ENCODE measurements around the gene SAMM50. TPM values are rescaled to one million over a fixed set of nuclear protein-coding genes. Genes with fewer than 3 reads are reported as not detected.
A peak's percentile ranks its signal among the peaks of the same experiment; 100 is the strongest.

The SAMM50 gene
- total RNA-seq, 4 donors from 2014 or later: 67.4 to 104 (median 72.0) TPM

DNA sequence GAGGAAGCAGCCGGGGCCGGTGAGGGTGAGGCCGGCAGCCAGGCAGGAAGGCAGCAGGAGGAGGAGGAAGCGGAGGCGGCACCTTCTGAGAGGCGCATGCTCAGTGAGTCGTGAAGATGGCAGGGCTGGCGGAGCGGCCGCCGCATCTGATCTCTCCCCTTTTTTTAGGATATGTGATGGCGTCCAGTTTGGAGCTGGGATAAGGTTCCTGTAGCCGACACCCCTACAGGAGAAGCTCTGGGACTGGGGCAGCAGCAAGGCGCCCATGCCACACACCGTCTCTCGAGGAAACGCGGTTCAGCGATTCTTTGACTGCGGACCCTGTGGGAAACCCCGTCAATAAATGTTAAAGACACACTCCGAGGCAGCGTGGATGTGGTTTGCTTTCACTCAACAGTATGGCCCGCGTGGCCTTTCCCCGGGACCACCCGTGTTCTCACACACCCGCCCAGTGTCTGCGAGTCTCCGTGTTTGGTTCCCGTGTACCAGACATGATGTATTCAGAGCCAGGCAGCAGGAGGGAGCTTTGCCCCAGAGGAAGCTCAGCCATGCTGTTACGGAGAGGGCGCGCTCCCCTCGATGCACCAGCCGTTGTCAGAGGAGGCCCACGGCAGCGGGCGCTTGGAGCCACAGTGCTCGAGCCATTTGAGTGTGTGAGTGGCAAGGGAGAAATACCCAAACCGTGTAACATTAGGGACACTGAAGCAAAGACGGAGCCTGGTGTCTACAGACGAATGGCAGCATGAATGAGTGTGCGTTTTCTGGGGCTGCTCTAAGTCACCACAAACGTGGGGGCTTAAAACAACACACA lies 41.1 kb downstream of the SAMM50 start:
- Histone ChIP-seq H3K36me3 (peaks cover 0 to 23% of the 10 kb centered on the region in 2 donors), H3K27me3 (no peaks in the 10 kb centered on the region), H3K27ac (peak overlapping the region; percentile 82 to 95 (median 84)), H3K9me3 (no peaks in the 10 kb centered on the region), H3K4me3 (peak overlapping the region in 1 of 4 donors; percentile 10), H3K4me1 (peaks cover 30 to 45% of the 10 kb centered on the region in 2 donors)
- in situ Hi-C loops (cut with MboI; ENCODE audit: low sequenced_read_pairs in 4 of 4) (loop anchor here (5.0 to 25.0 kb wide), 3 partner anchors 91 to 641 kb away; no protein-coding TSS in a partner anchor), intact Hi-C loops (cut with DNase I; ENCODE audit: low total_unique reads) (loop anchor here (10.0 kb wide), 1 partner anchor 178 kb away; no protein-coding TSS in a partner anchor)
- TF ChIP-seq, protein P1, sequence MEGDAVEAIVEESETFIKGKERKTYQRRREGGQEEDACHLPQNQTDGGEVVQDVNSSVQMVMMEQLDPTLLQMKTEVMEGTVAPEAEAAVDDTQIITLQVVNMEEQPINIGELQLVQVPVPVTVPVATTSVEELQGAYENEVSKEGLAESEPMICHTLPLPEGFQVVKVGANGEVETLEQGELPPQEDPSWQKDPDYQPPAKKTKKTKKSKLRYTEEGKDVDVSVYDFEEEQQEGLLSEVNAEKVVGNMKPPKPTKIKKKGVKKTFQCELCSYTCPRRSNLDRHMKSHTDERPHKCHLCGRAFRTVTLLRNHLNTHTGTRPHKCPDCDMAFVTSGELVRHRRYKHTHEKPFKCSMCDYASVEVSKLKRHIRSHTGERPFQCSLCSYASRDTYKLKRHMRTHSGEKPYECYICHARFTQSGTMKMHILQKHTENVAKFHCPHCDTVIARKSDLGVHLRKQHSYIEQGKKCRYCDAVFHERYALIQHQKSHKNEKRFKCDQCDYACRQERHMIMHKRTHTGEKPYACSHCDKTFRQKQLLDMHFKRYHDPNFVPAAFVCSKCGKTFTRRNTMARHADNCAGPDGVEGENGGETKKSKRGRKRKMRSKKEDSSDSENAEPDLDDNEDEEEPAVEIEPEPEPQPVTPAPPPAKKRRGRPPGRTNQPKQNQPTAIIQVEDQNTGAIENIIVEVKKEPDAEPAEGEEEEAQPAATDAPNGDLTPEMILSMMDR (IDR thresholded peaks at IDR 0.05 in 4 of 5, conservative IDR thresholded peaks at IDR 0.05 in 1 of 5): no peak
- no peak for TF ChIP-seq POLR2A (IDR thresholded peaks at IDR 0.05)
- ATAC-seq (no peak), DNase-seq (peak in 1 of 2 donors; percentile 39)

DNA sequence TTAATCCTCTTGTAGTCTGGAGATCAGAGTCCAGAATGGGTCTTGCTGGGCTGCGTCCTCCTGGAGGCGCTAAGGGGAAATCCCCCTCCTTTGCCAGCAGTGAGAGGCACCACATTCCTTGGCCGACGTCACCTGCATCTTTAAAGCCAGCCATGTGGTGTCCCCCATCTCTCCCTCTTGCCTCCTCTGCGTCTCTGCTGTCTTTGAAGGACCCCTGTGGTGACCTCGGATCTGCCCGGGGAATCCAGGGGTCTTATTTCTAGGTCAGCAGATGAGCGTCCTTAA lies 41.7 kb downstream of the SAMM50 start:
- ATAC-seq (no peak), DNase-seq (no peak)
- Histone ChIP-seq H3K4me3 (no peak overlapping the region), H3K4me1 (peaks cover 30 to 45% of the 10 kb centered on the region in 2 donors), H3K36me3 (peaks cover 0 to 18% of the 10 kb centered on the region in 2 donors), H3K9me3 (no peaks in the 10 kb centered on the region), H3K27ac (peak overlapping the region; percentile 82 to 95 (median 84)), H3K27me3 (no peaks in the 10 kb centered on the region)
- intact Hi-C loops (cut with DNase I; ENCODE audit: low total_unique reads): loop anchor here (10.0 kb wide), 1 partner anchor 178 kb away; no protein-coding TSS in a partner anchor
- in situ Hi-C loops (cut with MboI; ENCODE audit: low sequenced_read_pairs in 4 of 4): loop anchor here (5.0 to 25.0 kb wide), 3 partner anchors 90 to 640 kb away; no protein-coding TSS in a partner anchor
- TF ChIP-seq, protein P1 (IDR thresholded peaks at IDR 0.05 in 4 of 5, conservative IDR thresholded peaks at IDR 0.05 in 1 of 5): no peak
- TF ChIP-seq POLR2A (IDR thresholded peaks at IDR 0.05): no peak

DNA sequence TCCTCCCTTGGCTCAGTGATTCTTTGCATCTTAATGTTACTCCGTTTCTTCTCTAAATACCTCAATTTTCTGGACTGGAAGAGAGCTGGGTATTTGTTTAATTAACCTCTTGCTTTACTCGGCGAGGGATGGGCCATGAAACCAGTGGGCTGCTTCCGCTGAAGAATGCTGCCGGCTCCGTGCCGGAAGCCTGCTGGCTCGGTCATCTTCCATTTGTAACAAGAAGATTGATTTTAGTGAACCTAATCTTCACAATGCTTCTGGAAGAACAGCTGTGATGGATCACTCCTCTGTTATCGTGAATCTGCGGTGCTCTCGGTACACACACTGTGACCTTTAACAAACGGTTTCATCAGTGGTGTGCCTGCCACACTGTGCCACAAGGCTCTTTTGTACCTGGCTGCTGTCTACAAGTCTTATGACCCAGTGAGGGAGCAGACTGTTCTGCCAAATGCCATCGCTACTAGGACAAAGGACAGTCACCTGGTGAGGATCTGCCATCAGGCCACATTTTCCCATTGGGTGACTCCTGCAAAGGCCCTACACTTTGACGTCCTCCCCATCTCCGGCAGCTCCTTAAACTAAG lies 43.5 kb downstream of the SAMM50 start:
- in situ Hi-C loops (cut with MboI; ENCODE audit: low sequenced_read_pairs in 4 of 4): loop anchor here (5.0 to 25.0 kb wide), 3 partner anchors 89 to 639 kb away; no protein-coding TSS in a partner anchor
- Histone ChIP-seq H3K4me1 (peaks cover 25 to 36% of the 10 kb centered on the region in 2 donors), H3K27ac (peak overlapping the region; percentile 82 to 95 (median 84)), H3K27me3 (no peaks in the 10 kb centered on the region), H3K9me3 (no peaks in the 10 kb centered on the region), H3K36me3 (peaks cover 0 to 9% of the 10 kb centered on the region in 2 donors), H3K4me3 (peak overlapping the region in 2 of 4 donors; percentile 16 to 41)
- TF ChIP-seq POLR2A (IDR thresholded peaks at IDR 0.05): peak; percentile 48 to 55
- TF ChIP-seq, protein P1 (IDR thresholded peaks at IDR 0.05 in 4 of 5, conservative IDR thresholded peaks at IDR 0.05 in 1 of 5): no peak
- DNase-seq (peak; percentile 89 to 92), ATAC-seq (peak; percentile 94)
- intact Hi-C loops (cut with DNase I; ENCODE audit: low total_unique reads): loop anchor here (2.0 to 10.0 kb wide), 2 partner anchors 58 to 176 kb away; no protein-coding TSS in a partner anchor

DNA sequence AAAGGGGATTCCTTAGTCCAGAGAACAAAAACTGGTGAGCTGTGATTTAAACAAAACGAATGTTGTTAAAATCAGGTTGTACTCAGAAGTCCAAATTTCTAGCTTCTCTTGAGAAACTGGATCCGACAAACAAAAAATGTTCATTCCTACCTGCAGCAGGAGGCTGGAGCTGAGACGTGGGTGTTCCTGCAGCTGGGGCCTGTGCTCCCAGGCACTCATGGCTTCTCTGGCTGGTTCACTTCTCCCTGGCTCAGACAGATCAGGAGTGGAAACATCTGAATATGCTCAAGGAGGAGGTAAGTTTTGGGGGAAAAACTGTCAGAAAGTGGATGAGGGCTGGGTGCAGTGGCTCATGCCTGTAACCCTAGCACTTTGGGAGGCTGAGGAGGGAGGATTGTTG lies 44.1 kb downstream of the SAMM50 start:
- TF ChIP-seq, protein P1 (IDR thresholded peaks at IDR 0.05 in 4 of 5, conservative IDR thresholded peaks at IDR 0.05 in 1 of 5): no peak
- TF ChIP-seq POLR2A (IDR thresholded peaks at IDR 0.05): no peak
- in situ Hi-C loops (cut with MboI; ENCODE audit: low sequenced_read_pairs in 4 of 4): loop anchor here (5.0 to 25.0 kb wide), 3 partner anchors 88 to 638 kb away; no protein-coding TSS in a partner anchor
- Histone ChIP-seq H3K36me3 (peaks cover 0 to 9% of the 10 kb centered on the region in 2 donors), H3K4me1 (peaks cover 23 to 30% of the 10 kb centered on the region in 2 donors), H3K4me3 (peak overlapping the region in 1 of 4 donors; percentile 37), H3K27me3 (no peaks in the 10 kb centered on the region), H3K27ac (peak overlapping the region; percentile 82 to 95 (median 84)), H3K9me3 (no peaks in the 10 kb centered on the region)
- intact Hi-C loops (cut with DNase I; ENCODE audit: low total_unique reads): loop anchor here (2.0 to 10.0 kb wide), 2 partner anchors 57 to 175 kb away; no protein-coding TSS in a partner anchor
- no peak for ATAC-seq
- no peak for DNase-seq

Measured in gastrocnemius medialis (tissue), 4 donors.